BLaER1 treated with 17β-estradiol and CSF1 and Interleukin-3, amounts not matched to agents 10 nM and 100 nM (cell line): ENCODE measurements around the gene ARF4.
A peak's percentile ranks its signal among the peaks of the same experiment; 100 is the strongest.
"Not testable (repeated sequence)": the region's sequence is repeated elsewhere in the genome, so short reads cannot be mapped to it uniquely, and the experiment has no call there.

ENCODE experiments used
- H3K27ac ChIP-seq, 11 experiments: shearing (Covaris generic); formaldehyde crosslinking; 2 replicates each; pipeline ENCODE4 v1.8.1; 2022
- H3K27me3 ChIP-seq, 11 experiments: shearing (Covaris generic); formaldehyde crosslinking; 2 replicates each; pipeline ENCODE4 v1.8.1; 2022
- H3K36me3 ChIP-seq, 11 experiments: shearing (Covaris generic); formaldehyde crosslinking; 2 replicates each; pipeline ENCODE4 v1.8.1; 2022
- H3K4me1 ChIP-seq, 10 experiments: shearing (Covaris generic); formaldehyde crosslinking; 2 replicates each; pipeline ENCODE4 v1.8.1; 2022
- H3K4me2 ChIP-seq, 11 experiments: shearing (Covaris generic); formaldehyde crosslinking; 2 replicates each; pipeline ENCODE4 v1.8.1; 2022
- H3K4me3 ChIP-seq, 10 experiments: shearing (Covaris generic); formaldehyde crosslinking; 2 replicates each; pipeline ENCODE4 v1.8.1; 2022
- H3K9ac ChIP-seq, 11 experiments: shearing (Covaris generic); formaldehyde crosslinking; 2 replicates each; pipeline ENCODE4 v1.8.1; 2022
- H3K9me3 ChIP-seq, 11 experiments: shearing (Covaris generic); formaldehyde crosslinking; replicated peaks in 1 of 11; 2 replicates each; pipeline ENCODE4 v1.8.1; 2022
- H4K20me1 ChIP-seq, 11 experiments: shearing (Covaris generic); formaldehyde crosslinking; 2 replicates each; pipeline ENCODE4 v1.8.1; 2022
- Cebpa-rat ChIP-seq, 11 experiments: shearing (Covaris generic); IDR thresholded peaks; 2 replicates each; pipeline ENCODE4 v1.8.1; 2022

Gene ARF4

DNA sequence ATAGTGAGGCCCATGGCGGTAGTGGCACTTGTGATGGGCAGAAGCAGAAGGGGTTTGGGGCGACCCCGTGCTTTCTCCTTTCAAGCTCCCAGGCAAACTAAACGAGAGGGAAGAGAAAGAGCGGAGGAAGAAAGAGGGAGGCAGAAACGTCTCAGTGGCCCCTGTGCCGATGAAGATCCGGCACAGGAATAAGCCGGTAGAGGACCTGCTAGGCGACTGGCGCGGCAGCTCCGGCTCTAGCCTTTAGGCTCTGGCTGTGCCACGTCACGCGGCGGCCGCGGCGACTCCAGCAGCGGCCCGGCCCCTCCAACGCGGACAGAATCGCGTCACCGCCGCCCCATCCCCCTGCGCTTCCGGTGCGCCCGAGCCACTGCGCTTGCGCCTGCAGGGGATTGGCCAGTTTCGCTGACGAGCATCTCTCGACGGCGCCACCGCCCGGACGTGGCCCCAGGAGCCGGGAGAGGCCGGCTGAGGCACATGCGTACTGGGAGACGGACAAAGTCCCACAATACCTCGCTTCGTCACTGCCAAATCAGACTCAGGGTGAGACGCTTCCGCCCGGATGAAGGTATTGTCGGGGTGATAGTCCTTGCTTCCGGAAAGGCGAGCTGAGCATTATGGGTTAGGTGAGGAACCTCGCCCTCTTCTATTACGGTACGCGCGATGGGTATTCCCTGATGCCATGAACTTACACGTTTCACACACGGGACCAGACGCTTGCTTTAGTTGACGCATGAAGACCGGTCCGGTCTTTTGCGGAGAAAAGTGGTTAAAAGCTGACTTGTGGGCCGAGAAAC lies at the start of gene ARF4:
ARF4 (minus strand) TSS at position 218 of the 797 bp plus-strand sequence; CDS start at position 14, 204 bp downstream.
- H3K9ac ChIP-seq, result peak within 1 kb of the TSS; percentile 87 to 96 (median 92)
- peak within 1 kb of the TSS; percentile 79 to 96 (median 86) for H3K4me3 ChIP-seq
- H3K9me3 ChIP-seq, result no peaks in the 10 kb centered on the region
- TF ChIP-seq Cebpa-rat (IDR thresholded peaks at IDR 0.05), result no peak
- peaks cover 31 to 51% (median 40%) of the 10 kb centered on the region in 10 experiments for H3K4me1 ChIP-seq
- peaks cover 36 to 46% (median 42%) of the 10 kb centered on the region in 11 experiments for H4K20me1 ChIP-seq
- H3K36me3 ChIP-seq, result peaks cover 12 to 49% (median 29%) of the 10 kb centered on the region in 11 experiments; a peak in 21 of 22 replicates
- peak within 1 kb of the TSS; percentile 88 to 99 (median 93) for H3K4me2 ChIP-seq
- peak within 1 kb of the TSS; percentile 88 to 97 (median 90) for H3K27ac ChIP-seq
- no peaks in the 10 kb centered on the region for H3K27me3 ChIP-seq

GRCh38 chr3:57646723-57647122 lies 49.6 kb upstream of the ARF4 start:
- Histone ChIP-seq H3K4me3 (no peak overlapping the region), H3K27ac (no peak overlapping the region), H3K4me1 (no peaks in the 10 kb centered on the region), H3K4me2 (no peak overlapping the region), H4K20me1 (peaks cover 0 to 11% (median 4%) of the 10 kb centered on the region in 11 experiments; a peak in 6 of 22 replicates), H3K27me3 (no peaks in the 10 kb centered on the region), H3K9ac (no peak overlapping the region), H3K36me3 (peaks cover 85 to 96% (median 89%) of the 10 kb centered on the region in 11 experiments), H3K9me3 (peaks cover 26 to 34% (median 32%) of the 10 kb centered on the region in 11 experiments)
- TF ChIP-seq Cebpa-rat (IDR thresholded peaks at IDR 0.05), result no peak

DNA sequence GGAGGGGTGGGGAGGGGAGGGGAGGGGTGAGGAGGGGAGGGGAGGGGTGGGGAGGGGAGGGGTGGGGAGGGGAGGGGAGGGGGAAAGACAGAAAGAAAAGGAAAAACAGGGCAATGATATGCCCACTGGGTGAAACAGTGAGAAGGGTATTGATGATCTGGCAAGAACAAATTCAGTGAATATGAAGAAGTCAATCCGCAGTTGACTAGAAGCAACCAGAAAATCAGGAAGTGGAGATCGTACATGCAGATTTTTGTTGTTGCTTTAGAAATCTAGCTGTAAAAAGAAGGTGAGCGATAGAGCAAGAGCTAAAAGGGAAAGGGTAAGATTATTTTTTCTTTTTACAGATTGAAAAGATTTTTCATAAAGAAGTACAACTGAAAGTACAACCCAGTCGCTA lies 47.6 kb upstream of the ARF4 start:
- no peak overlapping the region for H3K27ac ChIP-seq
- H4K20me1 ChIP-seq, result peaks cover 0 to 11% (median 4%) of the 10 kb centered on the region in 11 experiments; a peak in 6 of 22 replicates
- H3K4me1 ChIP-seq, result no peaks in the 10 kb centered on the region
- H3K4me3 ChIP-seq, result no peak overlapping the region
- H3K9ac ChIP-seq, result no peak overlapping the region
- peaks cover 81 to 92% (median 85%) of the 10 kb centered on the region in 11 experiments for H3K36me3 ChIP-seq
- H3K4me2 ChIP-seq, result no peak overlapping the region
- H3K9me3 ChIP-seq, result peaks cover 14 to 17% (median 16%) of the 10 kb centered on the region in 11 experiments
- no peak for TF ChIP-seq Cebpa-rat (IDR thresholded peaks at IDR 0.05)
- no peaks in the 10 kb centered on the region for H3K27me3 ChIP-seq

DNA sequence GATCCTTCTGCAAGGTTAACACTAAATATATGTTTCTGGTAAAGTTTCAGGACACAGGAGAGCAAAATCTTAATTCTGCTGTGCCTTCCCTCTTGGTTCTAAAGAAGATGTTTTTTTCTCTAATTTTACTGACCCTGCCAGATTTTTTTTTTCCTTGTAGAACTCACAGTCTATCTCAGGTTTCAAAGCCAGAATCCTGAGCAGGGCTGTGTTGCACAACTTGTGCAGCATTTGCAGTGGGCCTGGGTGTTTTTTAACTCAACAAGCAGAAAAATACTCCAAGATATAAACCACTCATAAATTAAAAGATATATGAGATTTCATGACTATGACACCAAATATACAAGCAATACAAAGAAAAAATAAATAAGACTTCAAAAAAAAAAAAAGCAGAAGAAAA lies 40.2 kb upstream of the ARF4 start:
- no peak overlapping the region for H3K4me3 ChIP-seq
- H3K36me3 ChIP-seq, result peaks cover 87 to 95% (median 91%) of the 10 kb centered on the region in 11 experiments
- no peak overlapping the region for H3K4me2 ChIP-seq
- TF ChIP-seq Cebpa-rat (IDR thresholded peaks at IDR 0.05), result no peak
- no peak overlapping the region; a peak in 1 of 22 replicates for H3K9ac ChIP-seq
- peaks cover 0 to 5% (median 0%) of the 10 kb centered on the region in 11 experiments; a peak in 2 of 22 replicates for H4K20me1 ChIP-seq
- no peaks in the 10 kb centered on the region for H3K27me3 ChIP-seq
- H3K4me1 ChIP-seq, result no peaks in the 10 kb centered on the region
- no peak overlapping the region for H3K27ac ChIP-seq
- H3K9me3 ChIP-seq, result no peaks in the 10 kb centered on the region

- H3K36me3 ChIP-seq, result peaks cover 87 to 98% (median 90%) of the 10 kb centered on the region in 11 experiments
- not testable (repeated sequence) for H3K4me3 ChIP-seq, H4K20me1 ChIP-seq, H3K4me1 ChIP-seq, H3K4me2 ChIP-seq, H3K9ac ChIP-seq, H3K27ac ChIP-seq, H3K27me3 ChIP-seq, H3K9me3 ChIP-seq
- TF ChIP-seq Cebpa-rat (IDR thresholded peaks at IDR 0.05), result peak in 3 of 11 experiments; percentile 19 to 59 (median 42); a peak in 3 of 22 replicates
Observed at GRCh38 chr3:57634259-57634658, 37.1 kb upstream of the ARF4 start.

DNA sequence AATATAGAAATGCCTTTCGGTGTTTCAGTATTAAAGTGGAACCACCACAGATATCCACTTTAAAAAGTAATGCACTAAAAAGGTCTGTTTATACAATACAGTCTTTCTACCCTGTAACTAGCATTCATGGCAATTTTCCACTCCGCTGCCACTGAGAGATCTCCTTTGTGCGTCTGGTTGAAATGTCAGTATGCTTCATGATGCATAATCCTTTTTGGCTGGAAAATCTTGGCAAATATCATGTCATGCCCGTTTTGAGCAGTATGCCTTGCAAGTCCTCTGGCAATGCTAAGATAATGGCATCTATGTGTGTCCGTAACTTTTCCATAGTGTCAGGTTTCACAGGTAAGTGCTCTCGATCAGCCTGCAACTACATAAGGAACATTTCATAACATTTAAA lies 30.8 kb upstream of the ARF4 start:
- Histone ChIP-seq H3K4me1 (no peaks in the 10 kb centered on the region), H4K20me1 (no peaks in the 10 kb centered on the region), H3K4me2 (no peak overlapping the region), H3K9me3 (no peaks in the 10 kb centered on the region), H3K4me3 (no peak overlapping the region), H3K9ac (no peak overlapping the region), H3K27ac (no peak overlapping the region), H3K27me3 (no peaks in the 10 kb centered on the region), H3K36me3 (peaks cover 84 to 99% (median 95%) of the 10 kb centered on the region in 11 experiments)
- TF ChIP-seq Cebpa-rat (IDR thresholded peaks at IDR 0.05), result no peak

- TF ChIP-seq Cebpa-rat (IDR thresholded peaks at IDR 0.05), result no peak
- H4K20me1 ChIP-seq, result no peaks in the 10 kb centered on the region
- no peak overlapping the region for H3K9ac ChIP-seq
- H3K4me2 ChIP-seq, result no peak overlapping the region
- no peak overlapping the region for H3K27ac ChIP-seq
- no peaks in the 10 kb centered on the region for H3K4me1 ChIP-seq
- no peaks in the 10 kb centered on the region for H3K9me3 ChIP-seq
- no peaks in the 10 kb centered on the region for H3K27me3 ChIP-seq
- H3K4me3 ChIP-seq, result no peak overlapping the region
- H3K36me3 ChIP-seq, result peaks cover 56 to 93% (median 78%) of the 10 kb centered on the region in 11 experiments
Observed at GRCh38 chr3:57624801-57625200, 27.7 kb upstream of the ARF4 start.

DNA sequence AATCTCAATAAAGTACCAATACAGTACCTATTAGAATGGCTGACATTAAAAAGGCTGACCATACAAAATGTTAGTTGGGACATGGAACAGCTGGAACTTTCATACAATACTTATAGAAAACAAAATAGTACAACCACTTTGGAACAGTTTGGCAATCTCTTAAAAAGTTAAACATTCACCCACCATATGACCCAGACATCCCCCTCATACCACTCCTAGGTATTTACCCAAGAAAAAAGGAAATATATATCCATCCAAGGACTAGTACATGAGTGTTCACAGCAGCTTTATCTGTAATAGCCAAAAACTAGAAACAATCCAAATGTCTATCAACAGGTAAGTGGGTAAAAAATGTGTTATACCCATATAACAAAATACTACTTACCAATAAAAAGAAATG lies 25.2 kb upstream of the ARF4 start:
- Histone ChIP-seq H3K4me2 (no peak overlapping the region), H3K27ac (no peak overlapping the region), H3K4me1 (no peaks in the 10 kb centered on the region), H3K4me3 (no peak overlapping the region), H3K9me3 (peaks cover 0 to 9% (median 4%) of the 10 kb centered on the region in 11 experiments; a peak in 7 of 22 replicates), H3K36me3 (peaks cover 48 to 88% (median 66%) of the 10 kb centered on the region in 11 experiments), H4K20me1 (no peaks in the 10 kb centered on the region), H3K27me3 (no peaks in the 10 kb centered on the region), H3K9ac (no peak overlapping the region)
- TF ChIP-seq Cebpa-rat (IDR thresholded peaks at IDR 0.05), result no peak

GRCh38 chr3:57617739-57618138 lies 20.6 kb upstream of the ARF4 start:
- Histone ChIP-seq H4K20me1 (no peaks in the 10 kb centered on the region), H3K27ac (no peak overlapping the region), H3K4me1 (peaks cover 0 to 15% (median 0%) of the 10 kb centered on the region in 10 experiments; a peak in 7 of 20 replicates), H3K4me2 (no peak overlapping the region), H3K27me3 (no peaks in the 10 kb centered on the region), H3K36me3 (peaks cover 10 to 47% (median 23%) of the 10 kb centered on the region in 11 experiments; a peak in 20 of 22 replicates), H3K4me3 (no peak overlapping the region), H3K9ac (no peak overlapping the region), H3K9me3 (peaks cover 0 to 9% (median 4%) of the 10 kb centered on the region in 11 experiments; a peak in 7 of 22 replicates)
- no peak for TF ChIP-seq Cebpa-rat (IDR thresholded peaks at IDR 0.05)
